H1 (cell line): ENCODE results near the gene MBD3. TPM values are rescaled to one million over a fixed set of nuclear protein-coding genes. Genes with fewer than 3 reads are reported as not detected.

Experiments used
- CTCF ChIA-PET: fragments of 300-600 bp; sonication (Branson Sonifier 250); formaldehyde crosslinking; loops from one replicate; lab custom pipeline; 2021; ENCODE audit not compliant: partially characterized antibody; lab: Charles Lee
- POLR2A ChIA-PET: fragments of 300-600 bp; sonication (Branson Sonifier 250); formaldehyde crosslinking; loops from one replicate; lab custom pipeline; 2021; ENCODE audit warnings: inconsistent platforms; ENCODE audit not compliant: partially characterized antibody; lab: Charles Lee
- DNase-seq, 2 experiments: peaks; one replicate each; pipeline versions ENCODE4 v3.0.0 to v3.0.0-alpha.2; 2010 to 2022; ENCODE audit warnings: low spot score in 2 of 2, low read depth in 1 of 2, mixed read lengths in 1 of 2
- FAIRE-seq: peaks from 2 replicates; lab custom pipeline; 2011; peaks lifted over from hg19 to GRCh38; lab: Jason Lieb, UNC
- H2AFZ ChIP-seq: 2 replicates; pipeline ENCODE4 v1.8.1; 2012; ENCODE audit warnings: low read length, inconsistent platforms
- H2AK5ac ChIP-seq: 2 replicates; pipeline ENCODE4 v1.6.1; 2013; ENCODE audit warnings: low read depth, low read length
- H2BK120ac ChIP-seq: replicated peaks from 2 replicates; pipeline ENCODE3; 2013; ENCODE audit warnings: low read depth, low read length, inconsistent platforms
- H2BK12ac ChIP-seq: 2 replicates; pipeline ENCODE4 v1.6.1; 2013; ENCODE audit warnings: low read depth, low read length
- H2BK15ac ChIP-seq: 2 replicates; pipeline ENCODE4 v1.6.1; 2013; ENCODE audit warnings: low read length
- H2BK20ac ChIP-seq: 2 replicates; pipeline ENCODE4 v1.6.1; 2013; ENCODE audit warnings: low read length
- H2BK5ac ChIP-seq: 2 replicates; pipeline ENCODE4 v1.6.1; 2013; ENCODE audit warnings: low read depth, low read length
- H3K14ac ChIP-seq: 2 replicates; pipeline ENCODE4 v1.6.1; 2013; ENCODE audit warnings: inconsistent platforms; ENCODE audit not compliant: insufficient read length
- H3K18ac ChIP-seq: 2 replicates; pipeline ENCODE4 v1.6.1; 2013; ENCODE audit warnings: low read length; ENCODE audit errors: extremely low read depth
- H3K23ac ChIP-seq: 2 replicates; pipeline ENCODE4 v1.6.1; 2013; ENCODE audit warnings: inconsistent platforms; ENCODE audit not compliant: insufficient read length
- H3K23me2 ChIP-seq: 2 replicates; pipeline ENCODE4 v1.6.1; 2013; ENCODE audit warnings: low read depth, low read length
- H3K27ac ChIP-seq: 2 replicates; pipeline ENCODE4 v1.6.1; 2011; ENCODE audit warnings: low read depth, low read length, inconsistent platforms
- H3K27me3 ChIP-seq, 4 experiments: replicated peaks in 1 of 4; 1 replicate in 1 of 4; 2 replicates in 3 of 4; pipeline versions ENCODE4 v1.6.1 to v1.8.1; 2011 to 2013; ENCODE audit warnings: low read length in 3 of 4, mild to moderate bottlenecking in 3 of 4, inconsistent platforms in 2 of 4, mixed read lengths in 2 of 4, moderate library complexity in 1 of 4; ENCODE audit not compliant: control insufficient read depth in 3 of 4, insufficient read depth in 3 of 4; ENCODE audit errors: extremely low read depth in 1 of 4
- H3K36me3 ChIP-seq, 4 experiments: 2 replicates each; pipeline versions ENCODE4 v1.6.1 to v1.8.1; 2011 to 2013; ENCODE audit warnings: mild to moderate bottlenecking in 4 of 4, low read length in 3 of 4, moderate library complexity in 2 of 4, control low read depth in 1 of 4, inconsistent platforms in 1 of 4; ENCODE audit not compliant: insufficient read depth in 4 of 4, control insufficient read depth in 2 of 4
- H3K4ac ChIP-seq: replicated peaks from 2 replicates; pipeline ENCODE3; 2013; ENCODE audit warnings: low read length, low read depth, mixed read lengths, inconsistent platforms; ENCODE audit not compliant: insufficient read length
- H3K4me1 ChIP-seq, 4 experiments: replicated peaks in 1 of 4; 1 replicate in 1 of 4; 2 replicates in 3 of 4; pipeline versions ENCODE4 v1.6.1 to v1.8.1; 2011 to 2013; ENCODE audit warnings: low read length in 3 of 4, inconsistent platforms in 2 of 4, mixed read lengths in 1 of 4; ENCODE audit not compliant: insufficient read depth in 4 of 4, control insufficient read depth in 3 of 4
- H3K4me2 ChIP-seq, 2 experiments: 2 replicates each; pipeline versions ENCODE4 v1.6.1 to v1.8.1; 2011 to 2013; ENCODE audit warnings: low read depth in 2 of 2, low read length in 2 of 2, control low read depth in 1 of 2, inconsistent platforms in 1 of 2, mild to moderate bottlenecking in 1 of 2; ENCODE audit not compliant: insufficient read depth in 1 of 2
- H3K4me3 ChIP-seq, 4 experiments: fragments of 200-600, 300-600 bp in 1 of 4; sonication (generic), shearing (Covaris generic), sonication (Bioruptor Twin) in 1 of 4; 2 replicates each; pipeline versions ENCODE4 v1.5.1 to v1.8.1; 2011 to 2016; ENCODE audit warnings: low read length in 4 of 4, low read depth in 3 of 4, control low read depth in 2 of 4, inconsistent platforms in 2 of 4, mild to moderate bottlenecking in 2 of 4, mixed read lengths in 1 of 4, moderate library complexity in 1 of 4; ENCODE audit not compliant: insufficient read depth in 2 of 4; ENCODE audit errors: extremely low read depth in 1 of 4
- H3K56ac ChIP-seq: replicated peaks from 2 replicates; pipeline ENCODE3; 2013; ENCODE audit warnings: low read depth, mild to moderate bottlenecking, mixed read lengths, low read length, inconsistent platforms; ENCODE audit not compliant: insufficient read length
- H3K79me1 ChIP-seq: 2 replicates; pipeline ENCODE4 v1.6.1; 2013; ENCODE audit warnings: low read depth, low read length, control low read depth
- H3K79me2 ChIP-seq, 2 experiments: 2 replicates each; pipeline versions ENCODE4 v1.6.1 to v1.8.1; 2012 to 2013; ENCODE audit warnings: low read length in 2 of 2, mild to moderate bottlenecking in 2 of 2, inconsistent platforms in 1 of 2; ENCODE audit not compliant: insufficient read depth in 2 of 2, control insufficient read depth in 1 of 2
- H3K9ac ChIP-seq, 4 experiments: replicated peaks in 1 of 4; 1 replicate in 1 of 4; 2 replicates in 3 of 4; pipeline versions ENCODE4 v1.6.1 to v1.8.1; 2011 to 2013; ENCODE audit warnings: low read depth in 3 of 4, low read length in 3 of 4, control low read depth in 2 of 4, mild to moderate bottlenecking in 2 of 4, moderate library complexity in 2 of 4, inconsistent platforms in 1 of 4; ENCODE audit errors: extremely low read depth in 1 of 4
- H3K9me3 ChIP-seq, 2 experiments: 2 replicates each; pipeline versions ENCODE4 v1.6.1 to v1.8.1; 2012 to 2013; ENCODE audit warnings: mild to moderate bottlenecking in 2 of 2, moderate library complexity in 2 of 2, control low read depth in 1 of 2, inconsistent platforms in 1 of 2, low read depth in 1 of 2, low read length in 1 of 2, mixed read lengths in 1 of 2; ENCODE audit not compliant: insufficient read depth in 2 of 2
- H4K20me1 ChIP-seq, 2 experiments: replicated peaks in 1 of 2; 2 replicates each; pipeline versions ENCODE3 to v1.8.1; 2011 to 2013; ENCODE audit warnings: inconsistent platforms in 2 of 2, low read length in 2 of 2, mild to moderate bottlenecking in 1 of 2; ENCODE audit not compliant: insufficient read depth in 2 of 2, control insufficient read depth in 1 of 2
- H4K5ac ChIP-seq: 2 replicates; pipeline ENCODE4 v1.6.1; 2013; ENCODE audit warnings: low read length, low read depth, mixed read lengths, inconsistent platforms; ENCODE audit not compliant: insufficient read length
- H4K8ac ChIP-seq: 2 replicates; pipeline ENCODE4 v1.8.0; 2013; ENCODE audit warnings: mild to moderate bottlenecking, moderate library complexity, low read length, inconsistent platforms; ENCODE audit not compliant: insufficient read depth; ENCODE audit errors: extremely low read depth
- H4K91ac ChIP-seq: replicated peaks from 2 replicates; pipeline ENCODE3; 2013; ENCODE audit warnings: low read length, mixed read lengths, inconsistent platforms; ENCODE audit not compliant: insufficient read length
- CHD2 ChIP-seq: IDR thresholded peaks from 2 replicates; pipeline ENCODE4 v1.6.1; 2012; ENCODE audit warnings: low read length, improper control_type of control experiment
- GABPA ChIP-seq: IDR thresholded peaks from 2 replicates; pipeline ENCODE4 v1.6.1; 2011; ENCODE audit warnings: mild to moderate bottlenecking, low read length, moderate library complexity, borderline replicate concordance; ENCODE audit not compliant: insufficient read depth
- KDM1A ChIP-seq: fragments of 200-600, 300-600 bp; sonication (generic); IDR thresholded peaks from 2 replicates; pipeline ENCODE4 v1.7.1; 2016; ENCODE audit warnings: mild to moderate bottlenecking, low read length, borderline replicate concordance
- KDM5A ChIP-seq: fragments of 200-600 bp; IDR thresholded peaks from 2 replicates; pipeline ENCODE4 v1.7.1; 2012; ENCODE audit warnings: mild to moderate bottlenecking, low read length, inconsistent platforms, mixed read lengths
- NRF1 ChIP-seq: IDR thresholded peaks from 2 replicates; pipeline ENCODE4 v1.6.1; 2011; ENCODE audit warnings: mild to moderate bottlenecking, low read depth, low read length, improper control_type of control experiment
- RAD21 ChIP-seq, 2 experiments: IDR thresholded peaks in 1 of 2; conservative IDR thresholded peaks in 1 of 2; 2 replicates each; pipeline ENCODE4 v1.6.1; 2011; ENCODE audit warnings: low read depth in 2 of 2, low read length in 2 of 2, improper control_type of control experiment in 1 of 2, inconsistent platforms in 1 of 2, mild to moderate bottlenecking in 1 of 2, moderate library complexity in 1 of 2
- RBBP5 ChIP-seq: IDR thresholded peaks from 2 replicates; pipeline ENCODE4 v1.7.1; 2012; ENCODE audit warnings: low read depth, mild to moderate bottlenecking, inconsistent platforms, low read length, moderate library complexity, borderline replicate concordance
- SIN3A ChIP-seq, 2 experiments: IDR thresholded peaks in 1 of 2; conservative IDR thresholded peaks in 1 of 2; 2 replicates each; pipeline ENCODE4 v1.6.1; 2011 to 2012; ENCODE audit warnings: low read length in 2 of 2, improper control_type of control experiment in 1 of 2, low read depth in 1 of 2, mild to moderate bottlenecking in 1 of 2
- SP4 ChIP-seq: IDR thresholded peaks from 2 replicates; pipeline ENCODE4 v1.6.1; 2012; ENCODE audit warnings: low read length, inconsistent platforms
- SRF ChIP-seq: IDR thresholded peaks from 2 replicates; pipeline ENCODE4 v1.6.1; 2011; ENCODE audit warnings: mild to moderate bottlenecking, low read depth, low read length, moderate library complexity
- SUZ12 ChIP-seq: fragments of 200-600 bp; sonication (generic); IDR thresholded peaks from 2 replicates; pipeline ENCODE4 v1.6.1; 2012; ENCODE audit warnings: mild to moderate bottlenecking, inconsistent platforms, low read length, moderate library complexity, mixed read lengths
- USF2 ChIP-seq: IDR thresholded peaks from 2 replicates; pipeline ENCODE4 v1.6.1; 2011; ENCODE audit warnings: low read length, improper control_type of control experiment
- WGBS, 2 experiments: shearing (Covaris generic) in 1 of 2; methylation state at CpG; one replicate each; pipeline versions ENCODE4 v1.1.6 to v1.1.7; 2013 to 2015; ENCODE audit warnings: low lambda C conversion rate in 2 of 2, mixed read lengths in 2 of 2, inconsistent platforms in 1 of 2, low coverage in 1 of 2, missing lambda C conversion rate in 1 of 2; ENCODE audit not compliant: insufficient replicate concordance in 2 of 2, insufficient coverage in 1 of 2, insufficient read length in 1 of 2; ENCODE audit errors: extremely low coverage in 1 of 2, missing lambda C conversion rate in 1 of 2; 5-methylcytosine and 5-hydroxymethylcytosine counted together
- polyA plus RNA-seq, 7 experiments: library from polyadenylated mRNA; depleted of rRNA in 3 of 7; stranded (reverse) in 5 of 7; unstranded in 2 of 7; fragments of >200 nt in 5 of 7; fragments of 200-250 nt in 2 of 7; gene quantifications; 1 replicate in 5 of 7; 2 replicates in 1 of 7; 4 replicates in 1 of 7; pipeline versions ENCODE4 v1.2.1 to v1.2.3, GENCODE V29; 2011 to 2013; ENCODE audit warnings: missing spikeins in 2 of 7, mixed read lengths in 2 of 7
- total RNA-seq: library from RNA; stranded (reverse); fragmentation: NEBNext Ultra II Directional; extraction: Animal tissue kit (Norgen Biotek cat#: 25700); gene quantifications from 2 replicates; pipeline ENCODE4 v1.2.1, GENCODE V29; 2021

Gene MBD3
- total and polyA plus RNA-seq, 2 of the 8 experiments (the other 6 are each of a cell fraction or from before 2014, with no cell fraction given) = 88.2 to 110 TPM

GRCh38 chr19:1610579-1610978 lies 17.9 kb upstream of the MBD3 start:
- H3K18ac ChIP-seq = no peak overlapping the region
- CTCF ChIA-PET = interaction anchor here (1.1 kb wide), 2 partner anchors 9 to 171 kb away, joined by 3 to 4 read pairs; no protein-coding TSS in a partner anchor
- peaks cover 4% of the 10 kb centered on the region; the same call in 1 of the 2 replicates for H3K23me2 ChIP-seq
- H2AFZ ChIP-seq = no peak overlapping the region
- no peak overlapping the region for H3K4me3 ChIP-seq
- 82% methylated on average over 10 of the region's 11 CpGs; no CpG with 5 or more reads in 1 of the 2 experiments for WGBS, 2 experiments
- no peaks in the 10 kb centered on the region for H3K79me2 ChIP-seq
- no peak overlapping the region for H2BK120ac ChIP-seq
- H3K4me2 ChIP-seq = no peak overlapping the region
- H3K4me1 ChIP-seq = peaks cover 0 to 6% (median 3%) of the 10 kb centered on the region in 4 experiments; a peak in 6 of 7 replicates
- peaks cover 34 to 54% (median 45%) of the 10 kb centered on the region in 4 experiments for H3K36me3 ChIP-seq
- H4K8ac ChIP-seq = no peak overlapping the region
- H3K79me1 ChIP-seq = no peaks in the 10 kb centered on the region; the same call in 1 of the 2 replicates
- no peak overlapping the region for H2AK5ac ChIP-seq
- H2BK20ac ChIP-seq = no peak overlapping the region
- no peak overlapping the region for H2BK5ac ChIP-seq
- H4K5ac ChIP-seq = no peak overlapping the region
- H2BK12ac ChIP-seq = no peak overlapping the region
- no peak overlapping the region for H4K91ac ChIP-seq
- POLR2A ChIA-PET = interaction anchor here (0.9 to 1.7 kb wide), 3 partner anchors 20 to 35 kb away, joined by 3 to 4 read pairs (median 3); no protein-coding TSS in a partner anchor
- H3K27me3 ChIP-seq = no peaks in the 10 kb centered on the region
- FAIRE-seq (no peak), DNase-seq (no peak)
- no peak overlapping the region for H2BK15ac ChIP-seq
- peaks cover 11 to 28% of the 10 kb centered on the region in 2 experiments for H4K20me1 ChIP-seq
- H3K14ac ChIP-seq = no peak overlapping the region
- H3K9ac ChIP-seq = no peak overlapping the region
- H3K9me3 ChIP-seq = no peaks in the 10 kb centered on the region
- H3K23ac ChIP-seq = no peak overlapping the region
- no peak overlapping the region for H3K27ac ChIP-seq
- no peak overlapping the region for H3K4ac ChIP-seq
- H3K56ac ChIP-seq = no peak overlapping the region
- no peak for TF ChIP-seq KDM5A
- no peak for TF ChIP-seq USF2
- TF ChIP-seq CHD2 = no peak
- no peak for TF ChIP-seq RAD21 (IDR thresholded peaks at IDR 0.05 in 1 of 2, conservative IDR thresholded peaks at IDR 0.05 in 1 of 2; ENCODE audit: low read depth in 2 of 2, low read length in 2 of 2)
- TF ChIP-seq SIN3A (conservative IDR thresholded peaks at IDR 0.05 in 1 of 2, IDR thresholded peaks at IDR 0.05 in 1 of 2; ENCODE audit: low read depth in 1 of 2, low read length in 2 of 2) = no peak
- no peak for TF ChIP-seq SP4
- TF ChIP-seq GABPA = no peak
- no peak for TF ChIP-seq SUZ12
- TF ChIP-seq SRF = no peak
- TF ChIP-seq RBBP5 = no peak
- TF ChIP-seq NRF1 = no peak
- no peak for TF ChIP-seq KDM1A
